ENCODE data around the gene GP9.

- TF ChIP-seq, protein P1, sequence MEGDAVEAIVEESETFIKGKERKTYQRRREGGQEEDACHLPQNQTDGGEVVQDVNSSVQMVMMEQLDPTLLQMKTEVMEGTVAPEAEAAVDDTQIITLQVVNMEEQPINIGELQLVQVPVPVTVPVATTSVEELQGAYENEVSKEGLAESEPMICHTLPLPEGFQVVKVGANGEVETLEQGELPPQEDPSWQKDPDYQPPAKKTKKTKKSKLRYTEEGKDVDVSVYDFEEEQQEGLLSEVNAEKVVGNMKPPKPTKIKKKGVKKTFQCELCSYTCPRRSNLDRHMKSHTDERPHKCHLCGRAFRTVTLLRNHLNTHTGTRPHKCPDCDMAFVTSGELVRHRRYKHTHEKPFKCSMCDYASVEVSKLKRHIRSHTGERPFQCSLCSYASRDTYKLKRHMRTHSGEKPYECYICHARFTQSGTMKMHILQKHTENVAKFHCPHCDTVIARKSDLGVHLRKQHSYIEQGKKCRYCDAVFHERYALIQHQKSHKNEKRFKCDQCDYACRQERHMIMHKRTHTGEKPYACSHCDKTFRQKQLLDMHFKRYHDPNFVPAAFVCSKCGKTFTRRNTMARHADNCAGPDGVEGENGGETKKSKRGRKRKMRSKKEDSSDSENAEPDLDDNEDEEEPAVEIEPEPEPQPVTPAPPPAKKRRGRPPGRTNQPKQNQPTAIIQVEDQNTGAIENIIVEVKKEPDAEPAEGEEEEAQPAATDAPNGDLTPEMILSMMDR (IDR thresholded peaks at IDR 0.05) = no peak
- TF ChIP-seq POLR2A (IDR thresholded peaks at IDR 0.05) = no peak
These were observed 4.6 kb downstream of the GP9 start for GRCh38 chr3:129065016-129065719.

Measured in testis (tissue), 2 donors.